WTC11 (cell line): ENCODE measurements around the gene MCEE. TPM values are rescaled to one million over a fixed set of nuclear protein-coding genes. Genes with fewer than 3 reads are reported as not detected.
"Not testable (repeated sequence)": the region's sequence is repeated elsewhere in the genome, so short reads cannot be mapped to it uniquely, and the experiment has no call there.

ENCODE experiments used
- ATAC-seq: fragments of 200-7000 bp; cut with Tn5 transposase; 2 replicates; pipeline ENCODE4 v1.10.0; 2021; ENCODE audit warnings: mild to moderate bottlenecking, moderate library complexity
- CTCF ChIA-PET: fragments of 300-600 bp; sonication (Branson Sonifier 250); formaldehyde crosslinking; loops from one replicate; lab custom pipeline; 2021; ENCODE audit warnings: antibody characterized with exemption; lab: Charles Lee
- POLR2A ChIA-PET: fragments of 350-600 bp; sonication (Branson Sonifier 250); formaldehyde crosslinking; loops from one replicate; lab custom pipeline; 2021; ENCODE audit warnings: antibody characterized with exemption; lab: Charles Lee
- DNase-seq: peaks from one replicate; pipeline ENCODE4 v3.0.0; 2021; ENCODE audit warnings: low spot score
- H3K27ac Mint-ChIP-seq: 2 replicates; pipeline ENCODE4 v1.8.0; 2021; ENCODE audit warnings: mixed read lengths
- H3K27me3 Mint-ChIP-seq: 2 replicates; pipeline ENCODE4 v1.8.0; 2021; ENCODE audit warnings: low read depth, mild to moderate bottlenecking, moderate library complexity, mixed read lengths
- H3K36me3 Mint-ChIP-seq: 2 replicates; pipeline ENCODE4 v1.8.0; 2021; ENCODE audit warnings: mixed read lengths
- H3K4me1 Mint-ChIP-seq: 2 replicates; pipeline ENCODE4 v1.8.0; 2022; ENCODE audit warnings: mixed read lengths
- H3K4me3 Mint-ChIP-seq: 2 replicates; pipeline ENCODE4 v1.8.0; 2021; ENCODE audit warnings: mild to moderate bottlenecking, moderate library complexity, mixed read lengths
- H3K9me3 Mint-ChIP-seq: 2 replicates; pipeline ENCODE4 v1.8.0; 2021; ENCODE audit warnings: mixed read lengths
- ATF1 ChIP-seq: sonication (generic); formaldehyde crosslinking; IDR thresholded peaks from 2 replicates; pipeline ENCODE4 v1.8.1; 2023; ENCODE audit warnings: mild to moderate bottlenecking, moderate library complexity, missing genetic modification reagents
- CBFB ChIP-seq: sonication (generic); formaldehyde crosslinking; IDR thresholded peaks from 2 replicates; pipeline ENCODE4 v1.8.1; 2022; ENCODE audit warnings: mild to moderate bottlenecking, low read depth, missing genetic modification reagents
- CREB1 ChIP-seq: sonication (generic); formaldehyde crosslinking; IDR thresholded peaks from 2 replicates; pipeline ENCODE4 v1.8.0; 2023; ENCODE audit warnings: mild to moderate bottlenecking, missing genetic modification reagents
- ELF4 ChIP-seq: sonication (generic); formaldehyde crosslinking; IDR thresholded peaks from 2 replicates; pipeline ENCODE4 v1.8.1; 2022; ENCODE audit warnings: low read depth, mild to moderate bottlenecking, moderate library complexity, missing genetic modification reagents
- EMX1 ChIP-seq: fragments of 250-450 bp; sonication (Bioruptor Pico); IDR thresholded peaks from 2 replicates; pipeline ENCODE4 v1.8.0; 2021; ENCODE audit warnings: mild to moderate bottlenecking
- HMGA2 ChIP-seq: fragments of 250-450 bp; sonication (Bioruptor Pico); IDR thresholded peaks from 2 replicates; pipeline ENCODE4 v1.4.0; 2021; ENCODE audit warnings: mild to moderate bottlenecking, moderate library complexity
- IRF2 ChIP-seq: sonication (generic); formaldehyde crosslinking; IDR thresholded peaks from 2 replicates; pipeline ENCODE4 v1.8.0; 2022; ENCODE audit warnings: low read depth, missing genetic modification reagents, borderline replicate concordance
- JUN ChIP-seq: sonication (generic); formaldehyde crosslinking; IDR thresholded peaks from 2 replicates; pipeline ENCODE4 v1.8.0; 2023; ENCODE audit warnings: mild to moderate bottlenecking, missing genetic modification reagents
- KAT7 ChIP-seq: sonication (generic); formaldehyde crosslinking; IDR thresholded peaks from 2 replicates; pipeline ENCODE4 v1.8.1; 2023; ENCODE audit warnings: missing genetic modification reagents, mild to moderate bottlenecking, borderline replicate concordance
- TCF7 ChIP-seq: sonication (generic); formaldehyde crosslinking; IDR thresholded peaks from 2 replicates; pipeline ENCODE4 v1.8.0; 2022; ENCODE audit warnings: mild to moderate bottlenecking, low read depth, missing genetic modification reagents, moderate library complexity
- ZNF138 ChIP-seq: sonication (generic); formaldehyde crosslinking; conservative IDR thresholded peaks from 2 replicates; pipeline ENCODE4 v1.8.1; 2022; ENCODE audit warnings: mild to moderate bottlenecking, moderate library complexity, missing genetic modification reagents
- ZNF396 ChIP-seq: fragments of 250-450 bp; sonication (Bioruptor Pico); IDR thresholded peaks from 2 replicates; pipeline ENCODE4 v1.8.0; 2021; ENCODE audit warnings: mild to moderate bottlenecking, moderate library complexity, borderline replicate concordance
- total RNA-seq: library from RNA; stranded (reverse); gene quantifications from 3 replicates; pipeline ENCODE4 v1.2.3, GENCODE V29; 2021
- TF ChIP-seq, protein P1 (sequence below): sonication (generic); formaldehyde crosslinking; IDR thresholded peaks from 2 replicates; pipeline ENCODE4 v1.8.1; 2022; ENCODE audit warnings: low read depth, mild to moderate bottlenecking, moderate library complexity, missing genetic modification reagents, borderline replicate concordance
- TF ChIP-seq, protein P2 (sequence below): sonication (generic); formaldehyde crosslinking; IDR thresholded peaks from 2 replicates; pipeline ENCODE4 v1.8.0; 2022; ENCODE audit warnings: mild to moderate bottlenecking, missing genetic modification reagents
- TF ChIP-seq, protein P3 (sequence below): sonication (generic); formaldehyde crosslinking; conservative IDR thresholded peaks from 2 replicates; pipeline ENCODE4 v1.8.1; 2023; ENCODE audit warnings: mild to moderate bottlenecking, low read depth, missing genetic modification reagents, moderate library complexity
- TF ChIP-seq, protein P4 (sequence below): fragments of 250-450 bp; sonication (Bioruptor Pico); IDR thresholded peaks from 2 replicates; pipeline ENCODE4 v1.9.0; 2021; ENCODE audit warnings: mild to moderate bottlenecking
- TF ChIP-seq, protein P5 (sequence below): fragments of 250-450 bp; sonication (Bioruptor Pico); IDR thresholded peaks from 2 replicates; pipeline ENCODE4 v1.8.0; 2021; ENCODE audit warnings: mild to moderate bottlenecking
- TF ChIP-seq, protein P6 (sequence below): sonication (generic); formaldehyde crosslinking; IDR thresholded peaks from 2 replicates; pipeline ENCODE4 v1.8.0; 2023; ENCODE audit warnings: missing genetic modification reagents
- TF ChIP-seq, protein P7 (sequence below): sonication (generic); formaldehyde crosslinking; IDR thresholded peaks from 2 replicates; pipeline ENCODE4 v1.8.1; 2022; ENCODE audit warnings: low read depth, missing genetic modification reagents, borderline replicate concordance

MCEE gene
- total RNA-seq, 1 experiment from 2014 or later: 18.7 TPM

DNA sequence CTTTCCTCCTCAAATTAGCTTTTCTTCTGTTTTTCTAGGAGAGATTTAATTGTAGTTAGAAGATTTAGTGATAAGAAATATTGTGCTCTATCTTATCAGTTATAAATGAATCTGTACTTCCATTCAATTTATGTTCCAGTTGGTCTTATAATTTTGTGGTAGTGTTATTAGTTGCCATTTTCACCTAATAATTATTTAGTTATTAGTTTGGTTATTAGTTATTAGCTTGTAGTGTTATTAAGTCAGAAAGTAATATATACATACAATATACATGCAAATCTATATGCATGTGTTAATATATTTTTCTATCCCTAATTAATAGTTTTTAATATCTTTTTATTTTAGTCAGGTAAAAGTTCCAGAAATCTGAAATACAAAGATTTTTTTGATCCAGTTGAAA is 3.6 kb upstream of the MCEE start (continued):
- TF ChIP-seq, protein P1, sequence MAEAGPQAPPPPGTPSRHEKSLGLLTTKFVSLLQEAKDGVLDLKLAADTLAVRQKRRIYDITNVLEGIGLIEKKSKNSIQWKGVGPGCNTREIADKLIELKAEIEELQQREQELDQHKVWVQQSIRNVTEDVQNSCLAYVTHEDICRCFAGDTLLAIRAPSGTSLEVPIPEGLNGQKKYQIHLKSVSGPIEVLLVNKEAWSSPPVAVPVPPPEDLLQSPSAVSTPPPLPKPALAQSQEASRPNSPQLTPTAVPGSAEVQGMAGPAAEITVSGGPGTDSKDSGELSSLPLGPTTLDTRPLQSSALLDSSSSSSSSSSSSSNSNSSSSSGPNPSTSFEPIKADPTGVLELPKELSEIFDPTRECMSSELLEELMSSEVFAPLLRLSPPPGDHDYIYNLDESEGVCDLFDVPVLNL (CRISPR knock-in tag): no peak
- TF ChIP-seq JUN (CRISPR knock-in tag): no peak
- no peak for TF ChIP-seq ZNF396 (CRISPR knock-in tag)
- TF ChIP-seq CBFB (CRISPR knock-in tag): no peak
- TF ChIP-seq, protein P2, sequence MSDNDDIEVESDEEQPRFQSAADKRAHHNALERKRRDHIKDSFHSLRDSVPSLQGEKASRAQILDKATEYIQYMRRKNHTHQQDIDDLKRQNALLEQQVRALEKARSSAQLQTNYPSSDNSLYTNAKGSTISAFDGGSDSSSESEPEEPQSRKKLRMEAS: no peak
- TF ChIP-seq TCF7 (CRISPR knock-in tag): no peak
- TF ChIP-seq ELF4 (CRISPR knock-in tag): no peak
- TF ChIP-seq, all 79 proteins: peak for 0

DNA sequence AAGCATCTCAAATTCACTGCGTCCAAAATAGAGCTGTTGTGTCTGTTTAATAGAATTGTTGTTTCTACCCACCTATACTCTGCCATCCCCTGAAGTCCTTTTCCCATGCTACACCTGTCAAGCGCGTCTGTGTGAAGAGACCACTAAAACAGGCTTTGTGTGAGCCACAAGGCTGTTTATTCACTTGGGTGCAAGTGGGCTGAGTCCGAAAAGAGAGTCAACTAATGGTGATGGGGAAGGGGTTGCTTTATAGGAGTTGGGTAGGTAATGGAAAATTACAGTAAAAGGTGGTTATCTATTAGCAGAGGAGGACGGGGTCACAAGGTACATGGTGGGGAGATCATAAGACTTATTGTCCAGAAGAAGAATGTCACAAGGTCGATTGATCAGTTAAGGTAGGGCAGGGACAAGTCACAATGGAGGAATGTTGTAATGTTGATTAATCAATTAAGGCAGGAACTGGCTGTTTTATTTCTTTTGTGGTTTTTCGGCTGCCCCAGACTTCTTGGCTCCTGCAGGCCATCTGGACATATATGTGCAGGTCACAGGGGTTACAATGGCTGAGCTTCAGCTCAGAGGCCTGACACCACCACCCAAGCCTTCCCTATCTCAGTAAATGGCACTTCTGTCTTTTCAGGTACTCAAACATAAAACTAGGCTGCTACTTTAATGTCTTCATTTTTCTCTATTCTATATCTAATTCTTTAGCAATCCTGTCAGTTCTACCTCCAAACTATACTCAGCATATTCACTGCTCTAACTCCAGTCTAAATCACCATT is 1.5 kb upstream of the MCEE start:
- H3K27me3 Mint-ChIP-seq, H3K9me3 Mint-ChIP-seq, DNase-seq, H3K4me1 Mint-ChIP-seq, H3K27ac Mint-ChIP-seq, ATAC-seq, H3K4me3 Mint-ChIP-seq: not testable (repeated sequence)
- ChIA-PET CTCF (interaction anchor here (0.6 to 2.7 kb wide), 6 partner anchors 31 to 324 kb away, joined by 3 to 15 read pairs (median 7); no protein-coding TSS in a partner anchor), POLR2A (interaction anchor here (0.8 kb wide), 1 partner anchor 129 kb away, joined by 3 read pairs; no protein-coding TSS in a partner anchor)
- peaks cover 20% of the 10 kb centered on the region for H3K36me3 Mint-ChIP-seq

DNA sequence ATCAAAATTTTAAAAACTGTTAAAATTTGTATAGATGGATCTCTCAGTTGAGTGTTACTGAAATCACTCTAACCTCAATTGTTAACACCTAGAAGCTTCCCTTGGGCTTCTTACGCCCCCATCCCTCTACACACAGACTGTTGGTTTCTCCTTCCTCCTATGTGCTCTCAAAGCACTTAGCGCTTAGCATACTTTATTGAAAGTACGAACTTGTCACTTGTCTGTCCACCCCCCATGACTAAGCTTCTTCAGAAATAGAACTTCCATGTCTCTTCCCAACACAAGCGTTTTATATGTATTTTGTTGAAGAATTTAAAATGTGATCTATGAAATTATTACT is 846 bp upstream of the MCEE start:
- ChIA-PET CTCF (interaction anchor here (0.6 to 2.7 kb wide), 6 partner anchors 30 to 325 kb away, joined by 3 to 15 read pairs (median 7); no protein-coding TSS in a partner anchor), POLR2A (interaction anchor here (0.8 kb wide), 2 partner anchors 128 to 201 kb away, joined by 3 read pairs; partner anchors contain the start of gene ZNF638)
- H3K27ac Mint-ChIP-seq: no peak overlapping the region
- DNase-seq (no peak), ATAC-seq (no peak)
- peaks cover 9% of the 10 kb centered on the region for H3K4me1 Mint-ChIP-seq
- TF ChIP-seq, protein P3, sequence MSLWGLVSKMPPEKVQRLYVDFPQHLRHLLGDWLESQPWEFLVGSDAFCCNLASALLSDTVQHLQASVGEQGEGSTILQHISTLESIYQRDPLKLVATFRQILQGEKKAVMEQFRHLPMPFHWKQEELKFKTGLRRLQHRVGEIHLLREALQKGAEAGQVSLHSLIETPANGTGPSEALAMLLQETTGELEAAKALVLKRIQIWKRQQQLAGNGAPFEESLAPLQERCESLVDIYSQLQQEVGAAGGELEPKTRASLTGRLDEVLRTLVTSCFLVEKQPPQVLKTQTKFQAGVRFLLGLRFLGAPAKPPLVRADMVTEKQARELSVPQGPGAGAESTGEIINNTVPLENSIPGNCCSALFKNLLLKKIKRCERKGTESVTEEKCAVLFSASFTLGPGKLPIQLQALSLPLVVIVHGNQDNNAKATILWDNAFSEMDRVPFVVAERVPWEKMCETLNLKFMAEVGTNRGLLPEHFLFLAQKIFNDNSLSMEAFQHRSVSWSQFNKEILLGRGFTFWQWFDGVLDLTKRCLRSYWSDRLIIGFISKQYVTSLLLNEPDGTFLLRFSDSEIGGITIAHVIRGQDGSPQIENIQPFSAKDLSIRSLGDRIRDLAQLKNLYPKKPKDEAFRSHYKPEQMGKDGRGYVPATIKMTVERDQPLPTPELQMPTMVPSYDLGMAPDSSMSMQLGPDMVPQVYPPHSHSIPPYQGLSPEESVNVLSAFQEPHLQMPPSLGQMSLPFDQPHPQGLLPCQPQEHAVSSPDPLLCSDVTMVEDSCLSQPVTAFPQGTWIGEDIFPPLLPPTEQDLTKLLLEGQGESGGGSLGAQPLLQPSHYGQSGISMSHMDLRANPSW: no peak
- TF ChIP-seq, protein P4, sequence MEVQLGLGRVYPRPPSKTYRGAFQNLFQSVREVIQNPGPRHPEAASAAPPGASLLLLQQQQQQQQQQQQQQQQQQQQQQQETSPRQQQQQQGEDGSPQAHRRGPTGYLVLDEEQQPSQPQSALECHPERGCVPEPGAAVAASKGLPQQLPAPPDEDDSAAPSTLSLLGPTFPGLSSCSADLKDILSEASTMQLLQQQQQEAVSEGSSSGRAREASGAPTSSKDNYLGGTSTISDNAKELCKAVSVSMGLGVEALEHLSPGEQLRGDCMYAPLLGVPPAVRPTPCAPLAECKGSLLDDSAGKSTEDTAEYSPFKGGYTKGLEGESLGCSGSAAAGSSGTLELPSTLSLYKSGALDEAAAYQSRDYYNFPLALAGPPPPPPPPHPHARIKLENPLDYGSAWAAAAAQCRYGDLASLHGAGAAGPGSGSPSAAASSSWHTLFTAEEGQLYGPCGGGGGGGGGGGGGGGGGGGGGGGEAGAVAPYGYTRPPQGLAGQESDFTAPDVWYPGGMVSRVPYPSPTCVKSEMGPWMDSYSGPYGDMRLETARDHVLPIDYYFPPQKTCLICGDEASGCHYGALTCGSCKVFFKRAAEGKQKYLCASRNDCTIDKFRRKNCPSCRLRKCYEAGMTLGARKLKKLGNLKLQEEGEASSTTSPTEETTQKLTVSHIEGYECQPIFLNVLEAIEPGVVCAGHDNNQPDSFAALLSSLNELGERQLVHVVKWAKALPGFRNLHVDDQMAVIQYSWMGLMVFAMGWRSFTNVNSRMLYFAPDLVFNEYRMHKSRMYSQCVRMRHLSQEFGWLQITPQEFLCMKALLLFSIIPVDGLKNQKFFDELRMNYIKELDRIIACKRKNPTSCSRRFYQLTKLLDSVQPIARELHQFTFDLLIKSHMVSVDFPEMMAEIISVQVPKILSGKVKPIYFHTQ (CRISPR knock-in tag): no peak
- no peak for TF ChIP-seq EMX1 (CRISPR knock-in tag)
- TF ChIP-seq KAT7: 0 out of 2 replicates have a peak, but pooled peaks have one; percentile 2
- H3K9me3 Mint-ChIP-seq: no peaks in the 10 kb centered on the region
- peaks cover 14% of the 10 kb centered on the region for H3K36me3 Mint-ChIP-seq
- no peaks in the 10 kb centered on the region for H3K27me3 Mint-ChIP-seq
- no peak overlapping the region for H3K4me3 Mint-ChIP-seq

DNA sequence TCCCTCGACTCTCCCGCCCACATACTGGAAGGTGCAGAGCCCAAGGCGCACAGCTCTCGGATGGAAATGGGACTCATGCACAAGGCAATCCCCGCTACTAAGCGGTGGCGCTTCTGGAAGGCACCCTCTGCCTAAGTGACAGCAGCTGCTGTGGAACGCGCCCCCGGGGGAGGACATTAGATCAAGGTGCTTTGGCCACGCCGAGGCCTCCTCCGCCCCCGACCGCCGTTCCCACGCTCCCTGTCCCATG is 202 bp downstream of the MCEE start:
- Mint-ChIP-seq H3K27me3 (no peaks in the 10 kb centered on the region), H3K27ac (peak overlapping the region; percentile 98), H3K9me3 (no peaks in the 10 kb centered on the region), H3K4me3 (no peak overlapping the region), H3K4me1 (peaks cover 9% of the 10 kb centered on the region), H3K36me3 (peaks cover 11% of the 10 kb centered on the region)
- ATAC-seq (peak; percentile 66), DNase-seq (no peak)
- POLR2A ChIA-PET: no interaction called here
- CTCF ChIA-PET: interaction anchor here (0.6 to 2.7 kb wide), 7 partner anchors 25 to 170 kb away, joined by 3 to 15 read pairs (median 5); no protein-coding TSS in a partner anchor
- TF ChIP-seq, protein P5, sequence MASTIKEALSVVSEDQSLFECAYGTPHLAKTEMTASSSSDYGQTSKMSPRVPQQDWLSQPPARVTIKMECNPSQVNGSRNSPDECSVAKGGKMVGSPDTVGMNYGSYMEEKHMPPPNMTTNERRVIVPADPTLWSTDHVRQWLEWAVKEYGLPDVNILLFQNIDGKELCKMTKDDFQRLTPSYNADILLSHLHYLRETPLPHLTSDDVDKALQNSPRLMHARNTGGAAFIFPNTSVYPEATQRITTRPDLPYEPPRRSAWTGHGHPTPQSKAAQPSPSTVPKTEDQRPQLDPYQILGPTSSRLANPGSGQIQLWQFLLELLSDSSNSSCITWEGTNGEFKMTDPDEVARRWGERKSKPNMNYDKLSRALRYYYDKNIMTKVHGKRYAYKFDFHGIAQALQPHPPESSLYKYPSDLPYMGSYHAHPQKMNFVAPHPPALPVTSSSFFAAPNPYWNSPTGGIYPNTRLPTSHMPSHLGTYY (CRISPR knock-in tag): no peak
- TF ChIP-seq ZNF138 (CRISPR knock-in tag): no peak
- TF ChIP-seq ATF1 (CRISPR knock-in tag): no peak
- TF ChIP-seq, protein P6, sequence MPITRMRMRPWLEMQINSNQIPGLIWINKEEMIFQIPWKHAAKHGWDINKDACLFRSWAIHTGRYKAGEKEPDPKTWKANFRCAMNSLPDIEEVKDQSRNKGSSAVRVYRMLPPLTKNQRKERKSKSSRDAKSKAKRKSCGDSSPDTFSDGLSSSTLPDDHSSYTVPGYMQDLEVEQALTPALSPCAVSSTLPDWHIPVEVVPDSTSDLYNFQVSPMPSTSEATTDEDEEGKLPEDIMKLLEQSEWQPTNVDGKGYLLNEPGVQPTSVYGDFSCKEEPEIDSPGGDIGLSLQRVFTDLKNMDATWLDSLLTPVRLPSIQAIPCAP: no peak
- TF ChIP-seq, protein P7, sequence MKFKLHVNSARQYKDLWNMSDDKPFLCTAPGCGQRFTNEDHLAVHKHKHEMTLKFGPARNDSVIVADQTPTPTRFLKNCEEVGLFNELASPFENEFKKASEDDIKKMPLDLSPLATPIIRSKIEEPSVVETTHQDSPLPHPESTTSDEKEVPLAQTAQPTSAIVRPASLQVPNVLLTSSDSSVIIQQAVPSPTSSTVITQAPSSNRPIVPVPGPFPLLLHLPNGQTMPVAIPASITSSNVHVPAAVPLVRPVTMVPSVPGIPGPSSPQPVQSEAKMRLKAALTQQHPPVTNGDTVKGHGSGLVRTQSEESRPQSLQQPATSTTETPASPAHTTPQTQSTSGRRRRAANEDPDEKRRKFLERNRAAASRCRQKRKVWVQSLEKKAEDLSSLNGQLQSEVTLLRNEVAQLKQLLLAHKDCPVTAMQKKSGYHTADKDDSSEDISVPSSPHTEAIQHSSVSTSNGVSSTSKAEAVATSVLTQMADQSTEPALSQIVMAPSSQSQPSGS: no peak
- TF ChIP-seq IRF2: no peak; the same call in 1 of the 2 replicates
- no peak for TF ChIP-seq HMGA2 (CRISPR knock-in tag)
- TF ChIP-seq CREB1: no peak
